CD14-positive monocyte (primary cell): ENCODE measurements around the gene CDH4. TPM values are rescaled to one million over a fixed set of nuclear protein-coding genes. Genes with fewer than 3 reads are reported as not detected.

Experiments used
- DNase-seq, 3 donors: peaks; one replicate each; pipeline ENCODE4 v3.0.0-alpha.2; 2011 to 2022
- H2AFZ ChIP-seq: 2 replicates; pipeline ENCODE4 v1.6.0; 2012; ENCODE audit warnings: mild to moderate bottlenecking, low read depth, low read length, inconsistent platforms; ENCODE audit not compliant: insufficient read depth, poor library complexity, severe bottlenecking
- H3K27ac ChIP-seq, 2 donors: 1 replicate in 1 of 2; 2 replicates in 1 of 2; pipeline ENCODE4 v1.5.1; 2012 to 2013; ENCODE audit warnings: low read length in 2 of 2, control low read depth in 1 of 2, inconsistent platforms in 1 of 2, low read depth in 1 of 2, mild to moderate bottlenecking in 1 of 2
- H3K27me3 ChIP-seq, 2 donors: one replicate each; pipeline versions ENCODE4 v1.6.0 to v1.6.1; 2011 to 2013; ENCODE audit warnings: low read length in 2 of 2; ENCODE audit not compliant: control insufficient read depth in 2 of 2, insufficient read depth in 2 of 2
- H3K36me3 ChIP-seq, 2 donors: replicated peaks in 1 of 2; 1 replicate in 1 of 2; 2 replicates in 1 of 2; pipeline versions ENCODE4 v1.5.1 to v1.6.1; 2012 to 2013; ENCODE audit warnings: low read length in 2 of 2, control low read depth in 1 of 2, inconsistent platforms in 1 of 2, mild to moderate bottlenecking in 1 of 2; ENCODE audit not compliant: insufficient read depth in 2 of 2, control insufficient read depth in 1 of 2
- H3K4me1 ChIP-seq, 2 donors: 1 replicate in 1 of 2; 2 replicates in 1 of 2; pipeline versions ENCODE4 v1.5.1 to v1.6.1; 2012 to 2013; ENCODE audit warnings: low read length in 2 of 2, control low read depth in 1 of 2, inconsistent platforms in 1 of 2, mild to moderate bottlenecking in 1 of 2, moderate library complexity in 1 of 2; ENCODE audit not compliant: insufficient read depth in 2 of 2, control insufficient read depth in 1 of 2
- H3K4me2 ChIP-seq: replicated peaks from 2 replicates; pipeline ENCODE3; 2012; ENCODE audit warnings: low read length, moderate library complexity, mild to moderate bottlenecking; ENCODE audit not compliant: poor library complexity, severe bottlenecking; ENCODE audit errors: extremely low read depth
- H3K4me3 ChIP-seq, 3 experiments: fragments of 200-600 bp in 1 of 3; sonication (generic) in 1 of 3; replicated peaks in 1 of 3; 1 replicate in 2 of 3; 2 replicates in 1 of 3; pipeline ENCODE4 v1.5.1; 2011 to 2013; ENCODE audit warnings: low read length in 3 of 3, mild to moderate bottlenecking in 3 of 3, control low read depth in 2 of 3, low read depth in 2 of 3, inconsistent platforms in 1 of 3, moderate library complexity in 1 of 3
- H3K79me2 ChIP-seq: 2 replicates; pipeline ENCODE4 v1.6.0; 2012; ENCODE audit warnings: mild to moderate bottlenecking, control low read depth, inconsistent platforms, low read length, moderate library complexity; ENCODE audit not compliant: insufficient read depth
- H3K9ac ChIP-seq: 2 replicates; pipeline ENCODE4 v1.6.0; 2017; ENCODE audit warnings: low read length, mild to moderate bottlenecking; ENCODE audit not compliant: insufficient read depth, poor library complexity, severe bottlenecking
- H3K9me3 ChIP-seq, 2 donors: replicated peaks in 1 of 2; 1 replicate in 1 of 2; 2 replicates in 1 of 2; pipeline versions ENCODE4 v1.5.1 to v1.6.1; 2012 to 2013; ENCODE audit warnings: low read length in 2 of 2, control low read depth in 1 of 2; ENCODE audit not compliant: control insufficient read depth in 1 of 2, insufficient read depth in 1 of 2
- H4K20me1 ChIP-seq: 2 replicates; pipeline ENCODE4 v1.6.0; 2012; ENCODE audit warnings: mild to moderate bottlenecking, low read length, control low read depth, moderate library complexity; ENCODE audit not compliant: insufficient read depth
- H3K27ac Mint-ChIP-seq, 7 donors: one replicate each; pipeline ENCODE4 v1.8.0; 2020; ENCODE audit warnings: mild to moderate bottlenecking in 7 of 7, mixed read lengths in 7 of 7, moderate library complexity in 6 of 7, inconsistent platforms in 2 of 7
- H3K27me3 Mint-ChIP-seq, 3 donors: one replicate each; pipeline ENCODE4 v1.8.0; 2021 to 2022; ENCODE audit warnings: low read depth in 3 of 3, mild to moderate bottlenecking in 3 of 3, mixed read lengths in 3 of 3, moderate library complexity in 3 of 3, inconsistent platforms in 1 of 3
- H3K36me3 Mint-ChIP-seq, 2 donors: one replicate each; pipeline ENCODE4 v1.8.0; 2020; ENCODE audit warnings: mixed read lengths in 2 of 2, inconsistent platforms in 1 of 2, mild to moderate bottlenecking in 1 of 2
- H3K4me1 Mint-ChIP-seq: one replicate; pipeline ENCODE4 v1.8.0; 2020; ENCODE audit warnings: mild to moderate bottlenecking, mixed read lengths
- H3K4me3 Mint-ChIP-seq, 2 donors: one replicate each; pipeline ENCODE4 v1.8.0; 2020; ENCODE audit warnings: mild to moderate bottlenecking in 2 of 2, mixed read lengths in 2 of 2, moderate library complexity in 1 of 2
- H3K9me3 Mint-ChIP-seq, 7 donors: one replicate each; pipeline ENCODE4 v1.8.0; 2020 to 2022; ENCODE audit warnings: mixed read lengths in 7 of 7, mild to moderate bottlenecking in 6 of 7, moderate library complexity in 6 of 7, inconsistent platforms in 2 of 7
- CTCF ChIP-seq: fragments of 200-600 bp; IDR thresholded peaks from one replicate; pipeline ENCODE4 v1.8.0; 2022; ENCODE audit warnings: antibody characterized with exemption, mild to moderate bottlenecking
- WGBS: methylation state at CpG from one replicate; pipeline ENCODE4 v1.1.5; 2013; ENCODE audit warnings: missing lambda C conversion rate; ENCODE audit not compliant: insufficient coverage; 5-methylcytosine and 5-hydroxymethylcytosine counted together
- intact Hi-C, 2 donors: fragments of 100-400 bp; cut with micrococcal nuclease; formaldehyde crosslinking; loops; one replicate each; pipeline versions ENCODE4 v1.15.0 to v1.15.1; 2023
- polyA plus RNA-seq, 3 donors: library from polyadenylated mRNA; depleted of rRNA in 1 of 3; unstranded in 2 of 3; stranded (reverse) in 1 of 3; fragments of 300-500 nt in 2 of 3; fragments of >200 nt in 1 of 3; fragmentation: Illumina TruSeq in 2 of 3; gene quantifications; 1 replicate in 2 of 3; 2 replicates in 1 of 3; pipeline ENCODE4 v1.2.3, GENCODE V29; 2012 to 2021

Gene CDH4
- polyA plus RNA-seq, 3 donors = not detected

GRCh38 chr20:61805365-61805764, 553.3 kb downstream of the CDH4 start:
- WGBS = 92% methylated on average over 10 of the region's 12 CpGs
- H3K4me1 Mint-ChIP-seq = peaks cover 4% of the 10 kb centered on the region
- H4K20me1 ChIP-seq = no peaks in the 10 kb centered on the region
- H3K27ac Mint-ChIP-seq = no peak overlapping the region
- TF ChIP-seq CTCF = no peak
- no peaks in the 10 kb centered on the region for H3K36me3 ChIP-seq
- no peak overlapping the region for H2AFZ ChIP-seq
- H3K9ac ChIP-seq = no peak overlapping the region
- intact Hi-C loops = no loop called here
- H3K4me3 ChIP-seq = no peak overlapping the region
- H3K36me3 Mint-ChIP-seq = no peaks in the 10 kb centered on the region
- H3K9me3 Mint-ChIP-seq = peaks cover 0 to 52% (median 18%) of the 10 kb centered on the region in 7 donors
- no peaks in the 10 kb centered on the region for H3K27me3 ChIP-seq
- H3K4me2 ChIP-seq = no peak overlapping the region
- H3K4me3 Mint-ChIP-seq = no peak overlapping the region
- H3K27me3 Mint-ChIP-seq = peaks cover 5 to 21% (median 11%) of the 10 kb centered on the region in 3 donors
- no peak for DNase-seq
- peaks cover 0 to 98% of the 10 kb centered on the region in 2 donors for H3K9me3 ChIP-seq
- H3K4me1 ChIP-seq = no peaks in the 10 kb centered on the region
- no peaks in the 10 kb centered on the region for H3K79me2 ChIP-seq
- no peak overlapping the region for H3K27ac ChIP-seq

DNA sequence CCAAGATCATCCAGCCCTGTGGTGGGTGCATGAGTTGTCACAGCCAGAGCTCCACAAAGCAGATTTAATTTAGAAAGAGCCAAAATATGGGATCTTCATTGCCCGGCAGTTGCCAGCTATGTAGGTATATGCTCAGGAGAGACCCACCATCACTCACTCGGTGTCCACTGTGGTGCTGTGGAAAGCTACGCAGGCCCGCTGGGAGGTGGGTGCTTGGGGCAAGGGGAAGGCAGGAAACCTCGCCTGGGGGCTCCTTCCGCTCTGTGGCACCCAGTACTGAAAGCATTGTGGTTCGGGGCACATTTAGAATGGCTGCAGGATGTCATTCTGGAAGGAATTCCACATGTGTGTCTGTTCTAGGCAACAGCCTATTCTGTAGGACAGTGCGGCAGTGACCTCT, 553.7 kb downstream of the CDH4 start:
- Histone ChIP-seq H3K4me1 (no peaks in the 10 kb centered on the region), H3K36me3 (no peaks in the 10 kb centered on the region), H3K27ac (no peak overlapping the region), H3K4me2 (no peak overlapping the region), H4K20me1 (no peaks in the 10 kb centered on the region), H3K79me2 (no peaks in the 10 kb centered on the region), H2AFZ (no peak overlapping the region), H3K9ac (no peak overlapping the region), H3K4me3 (no peak overlapping the region), H3K27me3 (no peaks in the 10 kb centered on the region), H3K9me3 (peaks cover 0 to 98% of the 10 kb centered on the region in 2 donors)
- Mint-ChIP-seq H3K27me3 (peaks cover 5 to 21% (median 11%) of the 10 kb centered on the region in 3 donors), H3K4me3 (no peak overlapping the region), H3K27ac (no peak overlapping the region), H3K4me1 (peaks cover 4% of the 10 kb centered on the region), H3K9me3 (peaks cover 0 to 56% (median 21%) of the 10 kb centered on the region in 7 donors), H3K36me3 (no peaks in the 10 kb centered on the region)
- intact Hi-C loops = no loop called here
- no peak for TF ChIP-seq CTCF
- DNase-seq = no peak
- 92% methylated on average over 6 of the region's 8 CpGs for WGBS
